Suprapubic skin (tissue), 4 donors: ENCODE measurements around the gene FBXO48.

Source experiments
- CTCF ChIP-seq, 2 donors: fragments of 200-600 bp in 1 of 2; fragments of 450-650 bp in 1 of 2; sonication (generic) in 1 of 2; IDR thresholded peaks; one replicate each; pipeline ENCODE4 v1.5.1; 2016 to 2019; ENCODE audit warnings: antibody characterized with exemption in 2 of 2, mild to moderate bottlenecking in 1 of 2, moderate library complexity in 1 of 2
- EP300 ChIP-seq: sonication (generic); formaldehyde crosslinking; IDR thresholded peaks from one replicate; pipeline ENCODE4 v1.6.1; 2017; ENCODE audit warnings: antibody characterized with exemption
- POLR2A ChIP-seq, 2 donors: fragments of 450-650 bp; IDR thresholded peaks; one replicate each; pipeline ENCODE4 v1.6.1; 2017; ENCODE audit warnings: antibody characterized with exemption in 2 of 2, mild to moderate bottlenecking in 2 of 2, moderate library complexity in 2 of 2
- POLR2AphosphoS5 ChIP-seq, 3 donors: sonication (generic); formaldehyde crosslinking; IDR thresholded peaks; one replicate each; pipeline ENCODE4 v1.6.1; 2017; ENCODE audit warnings: antibody characterized with exemption in 3 of 3

GRCh38 chr2:68412127-68412819 is 54.8 kb downstream of the FBXO48 start:
- no peak for TF ChIP-seq CTCF (IDR thresholded peaks at IDR 0.05)
- TF ChIP-seq POLR2A (IDR thresholded peaks at IDR 0.05): no peak
- TF ChIP-seq POLR2AphosphoS5 (IDR thresholded peaks at IDR 0.05): no peak
- TF ChIP-seq EP300: no peak
